ENCODE results near the gene PIGZ. TPM values are rescaled to one million over a fixed set of nuclear protein-coding genes. Genes with fewer than 3 reads are reported as not detected.

PIGZ gene, protein sequence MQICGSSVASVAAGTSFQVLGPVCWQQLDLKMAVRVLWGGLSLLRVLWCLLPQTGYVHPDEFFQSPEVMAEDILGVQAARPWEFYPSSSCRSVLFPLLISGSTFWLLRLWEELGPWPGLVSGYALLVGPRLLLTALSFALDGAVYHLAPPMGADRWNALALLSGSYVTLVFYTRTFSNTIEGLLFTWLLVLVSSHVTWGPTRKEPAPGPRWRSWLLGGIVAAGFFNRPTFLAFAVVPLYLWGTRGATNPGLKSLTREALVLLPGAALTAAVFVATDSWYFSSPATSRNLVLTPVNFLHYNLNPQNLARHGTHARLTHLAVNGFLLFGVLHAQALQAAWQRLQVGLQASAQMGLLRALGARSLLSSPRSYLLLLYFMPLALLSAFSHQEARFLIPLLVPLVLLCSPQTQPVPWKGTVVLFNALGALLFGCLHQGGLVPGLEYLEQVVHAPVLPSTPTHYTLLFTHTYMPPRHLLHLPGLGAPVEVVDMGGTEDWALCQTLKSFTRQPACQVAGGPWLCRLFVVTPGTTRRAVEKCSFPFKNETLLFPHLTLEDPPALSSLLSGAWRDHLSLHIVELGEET
- total RNA-seq (0.47 TPM), polyA plus RNA-seq (under 1 TPM in 3 of 4 donors, not detected in 1; 0.34 to 0.47 (median 0.37) TPM)

DNA sequence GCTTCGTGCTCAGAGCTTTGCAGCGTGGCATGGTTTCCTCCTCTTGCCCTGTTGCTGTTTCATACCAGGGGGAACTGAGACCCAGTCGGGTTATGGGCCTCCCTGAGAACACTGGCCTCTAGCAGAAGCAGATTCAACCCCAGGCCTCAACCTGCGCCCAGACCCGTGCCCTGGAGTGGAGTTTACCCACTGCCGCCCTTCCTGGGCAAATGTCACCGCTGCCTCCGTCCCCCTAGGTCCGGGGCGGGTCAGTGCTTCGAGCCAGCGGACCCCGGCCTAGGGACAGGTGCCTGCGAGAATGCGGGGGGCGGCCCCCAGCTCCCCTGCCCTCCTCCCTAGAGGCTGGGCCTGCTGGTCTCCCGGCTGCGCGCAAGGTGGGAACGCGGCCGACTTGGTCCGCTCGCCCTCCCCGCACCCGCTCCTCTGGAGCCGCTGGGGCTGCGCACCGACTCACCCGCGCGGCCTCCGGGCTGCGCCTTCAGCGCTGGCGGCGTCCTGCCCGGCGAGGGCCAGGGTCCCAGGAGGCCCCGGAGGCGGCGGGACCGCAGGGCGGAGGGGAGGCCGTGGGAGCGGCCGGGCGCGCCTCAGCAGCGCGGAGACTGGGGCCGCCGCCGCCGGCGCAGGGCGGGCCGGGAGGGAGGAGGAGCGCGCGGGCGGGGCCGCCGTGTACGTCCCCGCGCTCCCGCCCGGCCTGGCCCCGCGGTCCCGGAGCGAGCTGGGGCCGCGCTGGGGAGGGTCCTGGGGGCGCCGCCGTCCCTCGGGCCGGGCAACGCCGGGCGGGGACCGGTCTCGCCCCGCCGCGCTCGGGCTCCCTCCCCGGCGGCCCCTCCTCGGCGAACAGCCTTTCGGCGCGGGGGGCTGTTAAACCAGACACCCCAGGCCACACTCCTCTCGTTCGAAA is at the start of gene PIGZ:
Gene PIGZ (minus strand): TSS at position 601 of the 901 bp plus-strand sequence. CDS start 16,802 bp downstream, outside the sequence.
- Histone ChIP-seq H3K9me3 (ENCODE audit: control insufficient read depth in 2 of 2, low read length in 2 of 2) (no peaks in the 10 kb centered on the region), H3K27ac (ENCODE audit: insufficient read depth, low read length, poor library complexity, severe bottlenecking) (no peak within 1 kb of the TSS), H3K27me3 (ENCODE audit: control insufficient read depth, insufficient read depth, low read length) (peaks cover 3% of the 10 kb centered on the region), H3K4me1 (ENCODE audit: control insufficient read depth, insufficient read depth, low read length, poor library complexity, severe bottlenecking) (peaks cover 11% of the 10 kb centered on the region), H3K4me3 (ENCODE audit: low read depth, low read length) (no peak within 1 kb of the TSS), H3K36me3 (ENCODE audit: control insufficient read depth, insufficient read depth, low read length) (no peaks in the 10 kb centered on the region)
- peaks cover 0 to 18% (median 3%) of the 10 kb centered on the region in 4 donors for H3K4me1 Mint-ChIP-seq
- H3K4me3 Mint-ChIP-seq = peak within 1 kb of the TSS; percentile 80 to 91 (median 89)
- DNase-seq (peak in 2 of 3 donors; percentile 14 to 56), ATAC-seq (ENCODE audit: low read depth in 2 of 2) (peak; percentile 56 to 67)
- H3K27me3 Mint-ChIP-seq = peaks cover 17% of the 10 kb centered on the region
- no peaks in the 10 kb centered on the region for H3K36me3 Mint-ChIP-seq
- no peak within 1 kb of the TSS for H3K27ac Mint-ChIP-seq
- H3K9me3 Mint-ChIP-seq = no peaks in the 10 kb centered on the region

DNA sequence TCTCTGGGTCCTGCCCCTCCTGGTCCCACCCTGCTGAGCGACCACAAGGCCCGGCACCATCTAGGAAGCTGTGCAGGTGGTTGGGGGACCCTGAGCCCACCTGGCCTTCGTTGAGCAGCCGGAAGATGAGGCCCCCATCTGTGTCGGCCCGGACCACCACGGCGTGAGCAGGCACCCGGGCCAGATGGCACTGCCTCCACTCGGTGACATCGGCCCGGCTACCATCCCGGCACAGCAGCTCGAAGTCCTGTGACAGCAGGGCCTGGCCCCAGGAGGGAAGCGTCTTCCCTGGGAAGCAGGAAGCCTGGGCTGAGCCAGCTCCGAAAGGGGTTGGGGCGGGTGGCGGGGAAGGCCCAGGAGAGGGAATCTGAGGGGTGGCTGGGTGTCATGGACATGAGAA is 48.4 kb upstream of the PIGZ start:
- no peaks in the 10 kb centered on the region for H3K9me3 ChIP-seq (ENCODE audit: control insufficient read depth in 2 of 2, low read length in 2 of 2)
- no peaks in the 10 kb centered on the region for H3K36me3 ChIP-seq (ENCODE audit: control insufficient read depth, insufficient read depth, low read length)
- no peaks in the 10 kb centered on the region for H3K27me3 ChIP-seq (ENCODE audit: control insufficient read depth, insufficient read depth, low read length)
- no peak overlapping the region for H3K27ac Mint-ChIP-seq
- H3K27ac ChIP-seq (ENCODE audit: insufficient read depth, low read length, poor library complexity, severe bottlenecking) = no peak overlapping the region
- no peaks in the 10 kb centered on the region for H3K4me1 ChIP-seq (ENCODE audit: control insufficient read depth, insufficient read depth, low read length, poor library complexity, severe bottlenecking)
- H3K9me3 Mint-ChIP-seq = no peaks in the 10 kb centered on the region
- ATAC-seq (ENCODE audit: low read depth in 2 of 2) = no peak
- H3K4me3 Mint-ChIP-seq = no peak overlapping the region
- peaks cover 10% of the 10 kb centered on the region for H3K27me3 Mint-ChIP-seq
- no peaks in the 10 kb centered on the region for H3K4me1 Mint-ChIP-seq
- H3K36me3 Mint-ChIP-seq = no peaks in the 10 kb centered on the region
- no peak for DNase-seq
- no peak overlapping the region for H3K4me3 ChIP-seq (ENCODE audit: low read depth, low read length)

DNA sequence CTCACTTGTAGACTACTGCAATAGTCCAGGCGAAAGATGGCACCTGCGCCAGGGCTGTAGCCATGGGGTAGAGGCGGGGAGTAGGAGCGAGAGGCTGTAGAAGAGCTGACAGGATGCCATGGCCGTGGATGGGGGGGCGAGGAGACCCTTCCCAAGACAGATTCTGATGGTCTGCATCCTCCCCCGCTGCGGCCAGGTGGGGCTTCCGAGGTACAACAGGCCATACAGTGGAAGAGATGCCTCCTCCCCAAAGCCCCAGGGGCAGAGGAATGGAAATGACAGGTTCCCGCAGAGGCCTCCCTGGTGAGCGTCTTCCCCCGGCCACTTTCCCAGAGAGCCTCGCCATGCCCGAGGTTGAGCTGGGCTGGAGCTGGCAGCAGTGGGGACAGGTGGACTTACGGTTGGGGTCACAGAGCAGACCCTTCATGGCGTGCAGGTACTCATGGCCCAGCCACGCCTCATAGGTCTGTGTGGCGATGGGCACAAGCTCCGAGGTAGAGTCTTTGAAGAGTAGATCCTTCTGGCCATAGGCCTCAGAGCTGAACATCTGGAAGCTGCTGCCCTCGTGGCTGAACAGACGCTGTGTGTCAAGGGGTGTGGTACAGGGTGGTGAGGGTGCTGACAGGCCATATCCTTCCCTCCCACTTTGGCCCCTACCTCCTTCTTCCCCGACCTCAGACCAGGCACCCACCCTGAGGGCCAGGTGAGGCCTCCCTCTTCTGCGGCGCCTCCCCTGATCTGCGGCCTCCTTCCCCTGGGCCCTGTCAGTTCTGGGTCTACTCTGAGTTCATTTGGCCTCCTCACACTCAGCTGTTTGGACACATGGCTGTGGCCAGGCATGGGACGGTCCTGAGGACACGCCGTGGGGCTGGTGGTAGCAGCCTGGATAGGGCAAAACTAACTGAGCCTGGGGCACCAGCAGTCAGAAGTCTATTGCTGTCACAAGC is 47.4 kb upstream of the PIGZ start:
- H3K36me3 Mint-ChIP-seq = no peaks in the 10 kb centered on the region
- Histone ChIP-seq H3K36me3 (ENCODE audit: control insufficient read depth, insufficient read depth, low read length) (no peaks in the 10 kb centered on the region), H3K4me1 (ENCODE audit: control insufficient read depth, insufficient read depth, low read length, poor library complexity, severe bottlenecking) (no peaks in the 10 kb centered on the region), H3K4me3 (ENCODE audit: low read depth, low read length) (no peak overlapping the region), H3K9me3 (ENCODE audit: control insufficient read depth in 2 of 2, low read length in 2 of 2) (no peaks in the 10 kb centered on the region), H3K27me3 (ENCODE audit: control insufficient read depth, insufficient read depth, low read length) (no peaks in the 10 kb centered on the region), H3K27ac (ENCODE audit: insufficient read depth, low read length, poor library complexity, severe bottlenecking) (no peak overlapping the region)
- no peak for DNase-seq
- no peaks in the 10 kb centered on the region for H3K4me1 Mint-ChIP-seq
- H3K9me3 Mint-ChIP-seq = no peaks in the 10 kb centered on the region
- H3K27me3 Mint-ChIP-seq = peaks cover 10% of the 10 kb centered on the region
- no peak overlapping the region for H3K4me3 Mint-ChIP-seq
- peak in 1 of 2 donors; percentile 16 for ATAC-seq (ENCODE audit: low read depth in 2 of 2)
- H3K27ac Mint-ChIP-seq = no peak overlapping the region

DNA sequence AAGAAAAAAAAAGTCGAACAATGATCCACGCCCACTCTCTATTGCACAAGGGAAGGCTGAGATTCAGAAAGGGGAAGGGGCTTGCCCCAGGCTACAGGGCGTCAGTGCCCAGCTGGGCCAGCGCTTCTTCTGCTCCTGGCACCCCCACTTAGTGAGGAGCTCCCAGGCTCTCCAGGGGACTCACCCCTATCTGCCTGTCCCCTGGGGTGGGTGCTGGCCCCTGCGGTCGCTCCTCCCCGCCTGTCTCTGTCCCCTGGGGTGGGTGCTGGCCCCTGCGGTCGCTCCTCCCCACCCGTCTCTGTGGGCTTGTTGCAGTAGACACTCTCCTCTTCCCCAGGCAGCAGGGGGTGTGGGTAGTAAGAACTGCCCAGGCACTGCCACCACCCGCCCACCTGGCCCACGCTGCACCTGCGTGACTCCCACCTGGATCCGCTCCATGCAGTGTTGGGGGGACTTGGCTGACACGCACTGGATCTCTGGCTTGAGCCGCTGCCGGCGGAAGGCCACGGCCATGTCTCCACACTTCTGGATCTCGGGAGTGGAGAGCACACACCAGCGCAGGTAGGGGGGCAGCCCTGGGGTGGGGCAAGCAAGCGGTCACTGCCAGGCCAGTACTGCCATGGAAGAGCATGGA is 46.4 kb upstream of the PIGZ start:
- no peak overlapping the region for H3K27ac ChIP-seq (ENCODE audit: insufficient read depth, low read length, poor library complexity, severe bottlenecking)
- no peaks in the 10 kb centered on the region for H3K36me3 Mint-ChIP-seq
- no peaks in the 10 kb centered on the region for H3K4me1 ChIP-seq (ENCODE audit: control insufficient read depth, insufficient read depth, low read length, poor library complexity, severe bottlenecking)
- no peaks in the 10 kb centered on the region for H3K27me3 ChIP-seq (ENCODE audit: control insufficient read depth, insufficient read depth, low read length)
- no peaks in the 10 kb centered on the region for H3K36me3 ChIP-seq (ENCODE audit: control insufficient read depth, insufficient read depth, low read length)
- ATAC-seq (ENCODE audit: low read depth in 2 of 2) (no peak), DNase-seq (no peak)
- no peaks in the 10 kb centered on the region for H3K4me1 Mint-ChIP-seq
- H3K4me3 Mint-ChIP-seq = no peak overlapping the region
- no peaks in the 10 kb centered on the region for H3K9me3 ChIP-seq (ENCODE audit: control insufficient read depth in 2 of 2, low read length in 2 of 2)
- no peak overlapping the region for H3K27ac Mint-ChIP-seq
- H3K9me3 Mint-ChIP-seq = no peaks in the 10 kb centered on the region
- no peak overlapping the region for H3K4me3 ChIP-seq (ENCODE audit: low read depth, low read length)
- H3K27me3 Mint-ChIP-seq = peaks cover 9% of the 10 kb centered on the region

DNA sequence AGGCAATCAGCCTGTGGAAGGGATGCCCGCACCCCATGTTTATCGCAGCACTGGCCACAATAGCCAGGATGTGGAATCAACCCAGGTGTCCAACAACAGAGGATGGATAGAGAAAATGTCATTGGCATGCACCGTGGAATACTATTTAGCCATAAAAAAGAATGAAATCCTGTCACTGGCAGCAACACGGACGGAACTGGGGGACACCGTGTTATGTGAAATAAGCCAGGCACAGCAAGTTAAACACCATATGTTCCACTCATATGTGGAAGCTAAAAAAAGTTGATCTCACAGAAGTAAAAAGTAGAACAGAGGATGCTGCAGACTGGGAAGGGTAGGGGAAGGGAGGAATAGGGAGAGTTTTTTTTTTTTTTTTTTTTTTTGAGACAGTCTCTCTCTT is 45.4 kb upstream of the PIGZ start:
- H3K4me3 Mint-ChIP-seq = no peak overlapping the region
- H3K27me3 Mint-ChIP-seq = no peaks in the 10 kb centered on the region
- Histone ChIP-seq H3K9me3 (ENCODE audit: control insufficient read depth in 2 of 2, low read length in 2 of 2) (no peaks in the 10 kb centered on the region), H3K27me3 (ENCODE audit: control insufficient read depth, insufficient read depth, low read length) (no peaks in the 10 kb centered on the region), H3K36me3 (ENCODE audit: control insufficient read depth, insufficient read depth, low read length) (no peaks in the 10 kb centered on the region), H3K4me3 (ENCODE audit: low read depth, low read length) (no peak overlapping the region), H3K27ac (ENCODE audit: insufficient read depth, low read length, poor library complexity, severe bottlenecking) (no peak overlapping the region), H3K4me1 (ENCODE audit: control insufficient read depth, insufficient read depth, low read length, poor library complexity, severe bottlenecking) (no peaks in the 10 kb centered on the region)
- no peaks in the 10 kb centered on the region for H3K4me1 Mint-ChIP-seq
- no peak for ATAC-seq (ENCODE audit: low read depth in 2 of 2)
- DNase-seq = no peak
- H3K9me3 Mint-ChIP-seq = no peaks in the 10 kb centered on the region
- no peaks in the 10 kb centered on the region for H3K36me3 Mint-ChIP-seq
- no peak overlapping the region for H3K27ac Mint-ChIP-seq

DNA sequence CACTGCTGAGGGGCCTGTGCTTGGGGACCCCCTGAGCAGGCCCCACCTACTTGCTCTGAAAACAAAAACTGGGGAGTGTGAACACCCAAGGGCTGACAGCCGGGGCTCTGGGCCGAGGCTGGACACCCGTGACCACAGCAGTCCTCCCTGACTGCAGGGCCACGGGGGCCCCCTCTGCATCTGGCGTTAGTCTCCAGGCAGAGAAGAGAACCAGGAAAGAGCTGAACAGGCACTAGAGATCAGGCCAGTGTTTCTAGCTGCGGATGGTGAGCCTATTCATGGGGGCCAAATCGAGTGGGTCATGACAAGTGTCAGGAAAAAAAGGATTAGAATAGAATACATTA is 43.9 kb upstream of the PIGZ start:
- H3K4me3 Mint-ChIP-seq = no peak overlapping the region
- no peaks in the 10 kb centered on the region for H3K36me3 ChIP-seq (ENCODE audit: control insufficient read depth, insufficient read depth, low read length)
- H3K27me3 ChIP-seq (ENCODE audit: control insufficient read depth, insufficient read depth, low read length) = no peaks in the 10 kb centered on the region
- no peaks in the 10 kb centered on the region for H3K4me1 ChIP-seq (ENCODE audit: control insufficient read depth, insufficient read depth, low read length, poor library complexity, severe bottlenecking)
- no peaks in the 10 kb centered on the region for H3K36me3 Mint-ChIP-seq
- ATAC-seq (ENCODE audit: low read depth in 2 of 2) = no peak
- H3K4me3 ChIP-seq (ENCODE audit: low read depth, low read length) = no peak overlapping the region
- no peaks in the 10 kb centered on the region for H3K9me3 Mint-ChIP-seq
- H3K27me3 Mint-ChIP-seq = peaks cover 3% of the 10 kb centered on the region
- H3K9me3 ChIP-seq (ENCODE audit: control insufficient read depth in 2 of 2, low read length in 2 of 2) = no peaks in the 10 kb centered on the region
- H3K27ac Mint-ChIP-seq = no peak overlapping the region
- no peak overlapping the region for H3K27ac ChIP-seq (ENCODE audit: insufficient read depth, low read length, poor library complexity, severe bottlenecking)
- no peak for DNase-seq
- H3K4me1 Mint-ChIP-seq = no peaks in the 10 kb centered on the region
